ENCODE measurements around the gene TNFAIP2. TPM values are rescaled to one million over a fixed set of nuclear protein-coding genes. Genes with fewer than 3 reads are reported as not detected.

Gene TNFAIP2
- polyA plus RNA-seq, 1 donor from 2014 or later, result 1.8 TPM

DNA sequence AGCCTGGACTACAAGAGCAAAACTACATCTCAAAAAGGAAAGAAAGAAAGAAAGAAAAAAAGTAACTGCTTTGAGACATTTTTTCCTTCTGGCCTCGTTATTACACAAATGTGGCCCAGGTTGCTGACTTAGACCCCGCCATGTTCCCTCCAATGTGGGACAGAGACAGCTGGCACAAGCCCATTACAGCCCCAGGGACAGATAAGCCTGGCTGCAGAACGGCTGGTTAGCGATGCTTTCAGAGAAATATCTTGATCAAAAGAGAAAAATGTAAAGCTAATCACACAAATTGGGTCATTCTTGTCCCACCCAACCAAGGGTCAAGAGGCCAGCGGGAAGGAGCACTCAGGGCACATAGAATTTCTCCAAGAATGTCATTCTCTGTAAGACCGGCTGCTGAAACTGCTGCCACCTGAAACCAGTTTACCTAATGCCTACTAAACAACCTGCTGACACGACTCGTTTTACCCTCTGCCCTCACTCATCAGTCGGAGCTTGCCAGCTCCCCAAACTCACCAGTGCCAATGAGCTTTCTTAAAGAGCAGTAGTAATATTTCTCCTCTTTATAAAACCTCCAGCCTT is 63.1 kb downstream of the TNFAIP2 start:
- Histone ChIP-seq H4K20me1 (ENCODE audit: insufficient read depth) (no peaks in the 10 kb centered on the region), H3K9ac (ENCODE audit: low read length) (no peak overlapping the region), H3K4me3 (ENCODE audit: low read length) (no peak overlapping the region), H3F3A (ENCODE audit: insufficient read depth, low read length, poor library complexity, severe bottlenecking) (peaks cover 3% of the 10 kb centered on the region), H3K36me3 (ENCODE audit: insufficient read depth, low read length) (no peaks in the 10 kb centered on the region), H3K4me2 (ENCODE audit: low read length) (no peak overlapping the region), H2AFZ (ENCODE audit: low read depth, low read length) (no peak overlapping the region), H3K27ac (ENCODE audit: low read length) (no peak overlapping the region), H3K9me2 (ENCODE audit: insufficient read depth, low read length) (no peaks in the 10 kb centered on the region), H3K79me2 (replicated peaks; ENCODE audit: insufficient read depth, low read length) (no peaks in the 10 kb centered on the region), H3K9me3 (ENCODE audit: low read length) (no peaks in the 10 kb centered on the region), H3K27me3 (ENCODE audit: insufficient read depth, low read depth, low read length) (peaks cover 10% of the 10 kb centered on the region)
- TF ChIP-seq TAF1 (IDR thresholded peaks at IDR 0.05; ENCODE audit: low read depth), result no peak

Other genes starting within 250 kb of the TNFAIP2 start
- gene AMN, start 200.8 kb upstream of the TNFAIP2 start, polyA plus RNA-seq, result 0.15 and 1.3 TPM in 2 replicates
- 43.5 and 43.8 TPM in 2 replicates for gene CDC42BPB, start 65.9 kb upstream of the TNFAIP2 start, polyA plus RNA-seq
- gene LBHD2, start 39.3 kb upstream of the TNFAIP2 start, polyA plus RNA-seq, result not detected in 2 replicates
- gene EXOC3L4, start 28.7 kb upstream of the TNFAIP2 start, polyA plus RNA-seq, result not detected in 2 replicates
- gene EIF5, start 210.8 kb downstream of the TNFAIP2 start, polyA plus RNA-seq, result 165 and 188 TPM in 2 replicates